Osteoblast (primary cell): ENCODE results near the gene IFI16. TPM values are rescaled to one million over a fixed set of nuclear protein-coding genes. Genes with fewer than 3 reads are reported as not detected.
"Not testable (repeated sequence)": the region's sequence is repeated elsewhere in the genome, so short reads cannot be mapped to it uniquely, and the experiment has no call there.

Experiments used
- DNase-seq: peaks from one replicate; pipeline ENCODE4 v3.0.0; 2011; ENCODE audit warnings: low spot score, mixed read lengths; ENCODE audit not compliant: insufficient read length; ENCODE audit errors: missing footprints
- H2AFZ ChIP-seq: 2 replicates; pipeline ENCODE4 v1.6.0; 2011; ENCODE audit warnings: mild to moderate bottlenecking, low read length
- H3K27ac ChIP-seq: 2 replicates; pipeline ENCODE4 v1.5.1; 2011; ENCODE audit warnings: mild to moderate bottlenecking, low read depth, low read length, moderate library complexity
- H3K27me3 ChIP-seq: 2 replicates; pipeline ENCODE4 v1.6.0; 2012; ENCODE audit warnings: mild to moderate bottlenecking, control low read depth, inconsistent platforms, low read length, moderate library complexity; ENCODE audit not compliant: insufficient read depth
- H3K36me3 ChIP-seq: 2 replicates; pipeline ENCODE4 v1.5.1; 2011; ENCODE audit warnings: mild to moderate bottlenecking, low read length, control low read depth, moderate library complexity; ENCODE audit not compliant: insufficient read depth
- H3K4me1 ChIP-seq: 2 replicates; pipeline ENCODE4 v1.5.1; 2011; ENCODE audit warnings: mild to moderate bottlenecking, low read length, control low read depth, moderate library complexity; ENCODE audit not compliant: insufficient read depth
- H3K4me2 ChIP-seq: 2 replicates; pipeline ENCODE4 v1.6.0; 2011; ENCODE audit warnings: mild to moderate bottlenecking, low read length; ENCODE audit not compliant: insufficient read depth
- H3K4me3 ChIP-seq: fragments of 200-600 bp; sonication (generic); 3 replicates; pipeline ENCODE4 v1.5.1; 2012; ENCODE audit warnings: mild to moderate bottlenecking, low read length, inconsistent platforms; ENCODE audit not compliant: insufficient read depth
- H3K79me2 ChIP-seq: 2 replicates; pipeline ENCODE4 v1.6.0; 2012; ENCODE audit warnings: mild to moderate bottlenecking, low read length, control low read depth, inconsistent platforms; ENCODE audit not compliant: insufficient read depth
- H3K9me3 ChIP-seq: 2 replicates; pipeline ENCODE4 v1.5.1; 2011; ENCODE audit warnings: low read depth, low read length, control low read depth
- H4K20me1 ChIP-seq: 2 replicates; pipeline ENCODE4 v1.6.0; 2012; ENCODE audit warnings: mild to moderate bottlenecking, low read length, control low read depth; ENCODE audit not compliant: insufficient read depth
- total RNA-seq: library from RNA; depleted of rRNA; stranded (reverse); fragments of >200 nt; gene quantifications from 2 replicates; pipeline ENCODE4 v1.2.3, GENCODE V29; 2012
- TF ChIP-seq, protein P1 (sequence below): IDR thresholded peaks from 2 replicates; pipeline ENCODE4 v1.5.1; 2011; ENCODE audit warnings: mild to moderate bottlenecking, low read depth, low read length, moderate library complexity; ENCODE audit errors: extremely low read depth

The IFI16 gene
- total RNA-seq, 1 donor, result 129 TPM

DNA sequence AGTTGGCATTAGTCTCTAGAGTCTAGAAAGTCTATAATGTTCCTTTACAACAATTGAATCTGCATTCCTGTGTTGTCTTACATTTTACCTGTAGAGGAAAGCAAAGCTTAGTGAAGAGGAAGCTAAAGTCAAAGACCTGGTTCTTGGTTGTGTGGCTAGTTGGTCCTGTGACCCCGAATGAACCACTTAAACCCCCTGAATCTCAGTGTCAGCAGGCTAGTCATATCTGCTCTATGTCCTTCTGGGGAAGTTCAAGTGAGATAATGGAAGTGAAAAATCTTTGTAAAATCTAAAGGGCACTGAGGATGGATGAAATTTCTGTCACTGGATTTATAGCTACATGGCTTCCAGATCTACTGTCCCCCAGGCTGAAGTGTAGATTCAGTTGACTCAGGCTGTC, 90.9 kb downstream of the IFI16 start:
- Histone ChIP-seq H4K20me1 (no peaks in the 10 kb centered on the region), H3K9me3 (no peaks in the 10 kb centered on the region), H3K4me1 (peaks cover 4% of the 10 kb centered on the region), H2AFZ (no peak overlapping the region), H3K27ac (no peak overlapping the region), H3K27me3 (no peaks in the 10 kb centered on the region), H3K79me2 (no peaks in the 10 kb centered on the region), H3K4me2 (no peak overlapping the region), H3K4me3 (no peak overlapping the region), H3K36me3 (no peaks in the 10 kb centered on the region)
- no peak for DNase-seq
- TF ChIP-seq, protein P1, sequence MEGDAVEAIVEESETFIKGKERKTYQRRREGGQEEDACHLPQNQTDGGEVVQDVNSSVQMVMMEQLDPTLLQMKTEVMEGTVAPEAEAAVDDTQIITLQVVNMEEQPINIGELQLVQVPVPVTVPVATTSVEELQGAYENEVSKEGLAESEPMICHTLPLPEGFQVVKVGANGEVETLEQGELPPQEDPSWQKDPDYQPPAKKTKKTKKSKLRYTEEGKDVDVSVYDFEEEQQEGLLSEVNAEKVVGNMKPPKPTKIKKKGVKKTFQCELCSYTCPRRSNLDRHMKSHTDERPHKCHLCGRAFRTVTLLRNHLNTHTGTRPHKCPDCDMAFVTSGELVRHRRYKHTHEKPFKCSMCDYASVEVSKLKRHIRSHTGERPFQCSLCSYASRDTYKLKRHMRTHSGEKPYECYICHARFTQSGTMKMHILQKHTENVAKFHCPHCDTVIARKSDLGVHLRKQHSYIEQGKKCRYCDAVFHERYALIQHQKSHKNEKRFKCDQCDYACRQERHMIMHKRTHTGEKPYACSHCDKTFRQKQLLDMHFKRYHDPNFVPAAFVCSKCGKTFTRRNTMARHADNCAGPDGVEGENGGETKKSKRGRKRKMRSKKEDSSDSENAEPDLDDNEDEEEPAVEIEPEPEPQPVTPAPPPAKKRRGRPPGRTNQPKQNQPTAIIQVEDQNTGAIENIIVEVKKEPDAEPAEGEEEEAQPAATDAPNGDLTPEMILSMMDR, result no peak

DNA sequence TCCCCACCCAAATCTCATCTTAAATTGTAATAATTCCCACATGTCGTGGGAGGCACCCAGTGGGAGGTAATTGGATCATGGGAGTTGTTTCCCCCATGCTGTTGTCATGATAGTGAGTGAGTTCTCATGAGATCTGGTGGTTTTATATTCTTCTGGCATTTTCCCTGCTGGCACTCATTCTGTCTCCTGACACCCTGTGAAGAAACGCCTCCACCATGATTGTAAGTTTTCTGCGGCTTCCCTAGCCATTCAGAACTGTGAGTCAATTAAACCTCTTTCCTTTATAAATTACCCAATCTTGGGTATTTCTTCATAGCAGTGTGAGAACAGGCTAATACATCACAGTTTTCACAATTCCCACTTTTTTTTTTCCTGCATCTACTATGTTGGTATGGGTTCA, 93.3 kb downstream of the IFI16 start:
- not testable (repeated sequence) for H2AFZ ChIP-seq, DNase-seq, H3K9me3 ChIP-seq, H3K36me3 ChIP-seq, H3K4me2 ChIP-seq, H3K4me3 ChIP-seq, H3K4me1 ChIP-seq, H4K20me1 ChIP-seq, H3K79me2 ChIP-seq, H3K27me3 ChIP-seq, H3K27ac ChIP-seq

Other genes starting within 250 kb of the IFI16 start
- gene OR6N1, start 237.7 kb upstream of the IFI16 start, total RNA-seq, result not detected in 2 replicates
- not detected in 2 replicates for gene OR6N2, start 228.7 kb upstream of the IFI16 start, total RNA-seq
- under 0.01 TPM in 1 of 2 replicates, not detected in the other for gene MNDA, start 178.6 kb upstream of the IFI16 start, total RNA-seq
- gene PYHIN1, start 78.4 kb upstream of the IFI16 start, total RNA-seq, result not detected in 2 replicates
- gene AIM2, start 66.9 kb downstream of the IFI16 start, total RNA-seq, result 0.59 and 0.72 TPM in 2 replicates
- gene CADM3, start 161.7 kb downstream of the IFI16 start, total RNA-seq, result under 0.01 TPM in 1 of 2 replicates, not detected in the other
- not detected in 2 replicates for gene ACKR1, start 195.0 kb downstream of the IFI16 start, total RNA-seq